DMS153 treated with DMSO at 0.1 percent for 48 hours (cell line): ENCODE measurements around the gene KLC4.
A peak's percentile ranks its signal among the peaks of the same experiment; 100 is the strongest.
"Not testable (repeated sequence)": the region's sequence is repeated elsewhere in the genome, so short reads cannot be mapped to it uniquely, and the experiment has no call there.

Source experiments
- DNase-seq: peaks from one replicate; lab custom pipeline; 2025; ENCODE audit not compliant: unreplicated experiment; lab: John Stamatoyannopoulos, UW

The KLC4 gene

DNA sequence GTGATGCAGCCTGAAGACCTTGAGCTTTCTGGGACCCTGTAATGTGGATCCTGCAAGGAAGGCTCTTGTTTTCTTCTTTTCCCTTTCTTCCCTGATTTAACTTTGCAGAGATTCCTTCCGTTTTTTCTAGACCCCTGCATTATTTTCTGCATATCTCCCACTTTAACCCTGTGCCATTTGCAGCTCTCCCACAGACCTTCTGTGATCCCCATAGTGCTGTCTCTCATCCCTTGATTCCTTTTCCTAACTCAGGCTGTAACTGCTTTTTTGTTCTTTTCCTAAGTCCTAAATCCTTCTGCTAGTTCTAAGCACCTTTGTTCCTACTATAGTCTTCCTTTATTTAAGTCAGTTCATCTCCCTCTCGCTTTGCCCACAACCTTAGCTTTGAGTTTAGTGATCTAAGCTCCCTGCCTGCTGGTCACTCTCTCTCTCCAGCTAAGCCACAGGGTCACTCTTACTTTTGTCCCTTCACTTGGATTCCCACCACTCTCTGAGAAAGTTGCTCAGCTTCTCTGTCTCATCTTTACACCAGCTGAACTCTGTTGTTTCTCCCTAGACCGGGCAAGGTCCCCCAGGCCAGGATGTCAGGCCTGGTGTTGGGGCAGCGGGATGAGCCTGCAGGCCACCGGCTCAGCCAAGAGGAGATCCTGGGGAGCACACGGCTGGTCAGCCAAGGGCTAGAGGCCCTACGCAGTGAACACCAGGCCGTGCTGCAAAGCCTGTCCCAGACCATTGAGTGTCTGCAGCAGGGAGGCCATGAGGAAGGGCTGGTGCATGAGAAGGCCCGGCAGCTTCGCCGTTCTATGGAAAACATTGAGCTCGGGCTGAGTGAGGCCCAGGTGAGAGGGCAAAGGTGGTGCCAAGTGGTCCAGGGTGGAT, 1.6 kb downstream of the KLC4 start:
- DNase-seq: no peak

DNA sequence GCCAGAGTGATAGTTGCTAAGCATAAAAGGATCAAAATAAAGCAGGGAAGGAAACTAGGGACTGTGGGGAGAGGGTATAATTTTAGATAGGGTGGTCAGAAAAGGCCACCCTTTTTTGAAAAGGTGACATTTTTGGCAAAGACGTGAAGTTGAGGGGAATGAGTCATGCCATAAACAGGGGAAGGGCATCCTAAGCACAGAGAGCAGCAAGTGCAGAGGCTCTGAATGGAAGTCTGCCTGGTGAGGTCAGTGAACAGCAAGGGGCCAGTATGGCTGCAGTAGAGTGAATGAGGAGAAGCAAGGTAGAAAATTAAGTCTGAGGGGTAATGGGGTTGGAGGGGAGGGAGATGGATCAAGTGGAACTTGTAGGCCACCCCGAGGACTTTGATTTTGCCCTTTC, 2.4 kb downstream of the KLC4 start:
- no peak for DNase-seq

DNA sequence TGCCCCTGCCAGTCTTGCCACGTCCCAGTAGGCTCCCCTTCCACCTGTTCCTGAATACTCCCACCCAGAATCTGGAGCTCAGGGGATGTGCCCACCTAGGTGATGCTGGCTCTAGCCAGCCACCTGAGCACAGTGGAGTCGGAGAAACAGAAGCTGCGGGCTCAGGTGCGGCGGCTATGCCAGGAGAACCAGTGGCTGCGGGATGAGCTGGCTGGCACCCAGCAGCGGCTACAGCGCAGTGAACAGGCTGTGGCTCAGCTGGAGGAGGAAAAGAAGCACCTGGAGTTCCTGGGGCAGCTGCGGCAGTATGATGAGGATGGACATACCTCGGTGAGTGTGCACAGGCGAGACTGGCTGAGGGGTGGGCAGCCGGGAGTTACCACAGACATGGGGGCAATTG, 3.4 kb downstream of the KLC4 start:
- DNase-seq: no peak

DNA sequence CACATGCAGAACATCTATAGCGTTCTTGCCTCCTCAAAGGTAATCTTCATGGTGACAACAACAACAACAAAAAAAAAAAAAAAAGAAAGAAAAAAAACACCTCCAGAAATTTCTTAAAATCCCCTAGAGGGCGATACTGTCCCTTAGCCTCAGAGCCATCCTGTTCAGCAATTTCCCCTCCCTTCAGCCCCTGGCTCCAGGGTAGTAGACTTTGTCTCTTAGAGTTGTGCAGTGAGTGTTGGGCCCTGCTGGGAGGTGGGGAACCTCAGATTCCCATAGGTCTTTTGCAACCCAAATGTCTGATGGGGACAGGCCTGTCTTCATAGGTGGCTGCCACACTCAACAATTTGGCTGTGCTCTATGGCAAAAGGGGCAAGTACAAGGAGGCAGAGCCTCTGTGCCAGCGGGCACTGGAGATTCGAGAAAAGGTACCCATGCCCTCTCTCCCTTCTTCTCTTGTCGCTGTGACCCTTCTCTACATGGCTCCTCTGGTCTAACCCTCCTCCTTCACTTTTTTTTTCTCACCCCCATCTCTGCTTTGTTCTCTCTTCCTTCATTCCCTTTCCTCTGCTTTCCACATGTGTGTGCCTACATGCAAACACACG, 10.7 kb downstream of the KLC4 start:
- peak; percentile 19 for DNase-seq

DNA sequence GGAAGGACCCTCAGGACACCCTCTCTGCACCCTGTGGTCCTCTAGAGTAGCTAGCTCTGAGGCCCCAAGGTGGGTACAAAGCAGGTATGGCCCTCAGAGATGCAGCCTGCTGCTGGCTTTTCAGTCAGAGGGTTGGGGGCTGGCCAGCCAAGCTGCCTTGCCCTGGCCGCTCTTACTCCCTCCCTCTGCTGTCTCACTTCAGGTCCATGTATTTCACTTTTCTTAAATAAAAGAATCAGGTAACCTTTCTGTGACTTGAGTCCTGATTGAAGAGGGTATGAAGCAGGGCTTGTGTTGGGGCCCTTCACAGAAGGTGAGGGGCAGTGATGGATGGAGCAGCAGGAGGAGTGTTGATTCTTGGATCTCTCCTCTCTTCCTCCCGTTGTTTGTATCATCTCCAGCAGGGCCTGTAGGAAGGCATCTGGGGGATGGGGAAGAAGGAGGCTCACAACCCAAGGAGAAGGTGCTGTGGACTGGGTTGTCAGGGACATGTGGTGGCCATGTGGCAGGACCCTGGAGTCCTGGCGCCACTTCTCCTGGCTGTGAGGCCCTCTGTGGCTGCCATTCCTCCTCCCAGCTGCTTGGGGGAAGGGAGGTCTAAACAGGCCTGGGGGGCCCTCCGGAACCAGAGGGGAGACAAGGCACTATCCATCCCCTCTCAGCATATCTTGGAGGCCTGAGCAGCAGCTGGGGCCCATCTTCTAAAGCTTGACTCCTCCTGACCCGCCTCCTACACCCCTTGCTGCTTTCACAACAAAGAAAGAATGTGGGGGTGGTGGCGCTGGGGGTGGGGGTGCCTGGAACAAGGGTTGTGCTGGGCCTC, 15.6 kb downstream of the KLC4 start:
- no peak for DNase-seq

DNA sequence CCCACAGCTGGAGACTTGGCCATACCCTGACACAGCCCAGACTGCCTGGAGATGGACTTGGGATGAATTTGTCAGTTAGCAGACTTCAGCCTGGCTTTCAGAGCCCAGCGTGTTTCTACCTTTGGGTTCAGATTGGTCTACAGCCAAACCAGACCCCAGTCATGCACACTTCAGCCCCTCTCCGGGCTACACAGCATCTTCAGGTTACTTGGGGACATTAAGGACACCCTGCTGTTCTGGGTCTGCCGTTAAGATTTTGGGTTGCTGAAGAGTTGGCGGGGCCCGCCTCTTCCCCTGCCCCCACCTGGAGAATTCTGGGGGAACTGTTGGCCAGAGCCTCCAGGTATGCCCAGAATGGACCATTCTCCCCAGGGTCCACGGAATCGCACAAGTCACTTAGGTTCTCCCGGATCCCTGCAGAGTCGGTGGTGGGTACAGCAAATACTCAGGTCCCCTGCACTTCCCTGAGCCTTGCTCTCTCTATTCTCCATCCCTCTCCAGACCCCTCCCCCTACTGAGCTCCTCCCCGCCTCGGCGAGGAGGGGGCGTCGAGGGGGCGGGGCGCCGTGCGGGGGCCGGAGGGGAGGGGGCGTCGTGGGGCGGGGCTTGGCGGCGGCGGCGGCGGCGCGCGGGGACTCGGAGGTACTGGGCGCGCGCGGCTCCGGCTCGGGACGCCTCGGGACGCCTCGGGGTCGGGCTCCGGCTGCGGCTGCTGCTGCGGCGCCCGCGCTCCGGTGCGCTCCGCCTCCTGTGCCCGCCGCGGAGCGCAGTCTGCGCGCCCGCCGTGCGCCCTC, 16.4 kb downstream of the KLC4 start, which contains the start of gene PTK7:
TSS of gene PTK7 (plus strand) at position 645 of the 794 bp plus-strand sequence. CDS start 175 bp downstream, outside the sequence.
- DNase-seq: peak; percentile 15

DNA sequence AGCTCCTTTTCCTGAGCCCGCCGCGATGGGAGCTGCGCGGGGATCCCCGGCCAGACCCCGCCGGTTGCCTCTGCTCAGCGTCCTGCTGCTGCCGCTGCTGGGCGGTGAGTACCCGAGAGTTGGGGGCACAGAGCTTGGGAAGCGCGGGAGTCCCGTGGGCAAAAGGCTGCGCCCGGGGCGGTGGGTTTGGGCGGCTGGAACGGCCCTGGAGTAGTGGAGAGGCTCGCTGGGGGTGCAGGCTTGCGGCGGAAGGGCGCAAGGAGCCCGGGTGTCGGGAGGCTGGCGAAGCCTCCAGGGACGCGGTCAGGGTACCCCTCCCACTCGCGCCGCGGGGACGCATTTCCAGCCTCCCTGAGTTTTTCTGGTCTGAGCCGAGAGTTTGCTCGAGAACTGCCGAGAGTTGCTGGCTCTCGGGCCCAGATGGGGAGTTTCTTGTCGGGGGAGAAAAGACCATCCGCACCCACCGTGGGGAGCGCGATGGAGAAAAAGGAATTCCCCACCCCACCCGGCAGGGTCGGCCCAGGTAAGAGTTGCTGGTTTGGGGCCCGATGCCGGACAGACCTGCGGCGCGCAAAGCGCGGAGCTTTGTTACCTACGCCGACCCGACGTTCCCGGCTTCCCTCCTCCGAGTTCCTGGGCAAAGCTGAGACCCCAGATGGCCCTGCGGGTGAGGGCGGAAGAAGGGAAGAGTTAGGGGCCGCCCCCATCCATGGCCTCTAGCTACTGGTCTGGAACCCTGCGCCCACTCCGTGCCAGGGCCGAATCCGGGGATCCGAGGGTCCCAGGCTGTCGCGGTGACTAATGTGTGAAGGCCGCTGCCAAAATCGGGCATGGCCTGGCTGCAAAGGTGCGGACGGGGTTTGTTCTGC, 17.3 kb downstream of the KLC4 start:
- no peak for DNase-seq

DNA sequence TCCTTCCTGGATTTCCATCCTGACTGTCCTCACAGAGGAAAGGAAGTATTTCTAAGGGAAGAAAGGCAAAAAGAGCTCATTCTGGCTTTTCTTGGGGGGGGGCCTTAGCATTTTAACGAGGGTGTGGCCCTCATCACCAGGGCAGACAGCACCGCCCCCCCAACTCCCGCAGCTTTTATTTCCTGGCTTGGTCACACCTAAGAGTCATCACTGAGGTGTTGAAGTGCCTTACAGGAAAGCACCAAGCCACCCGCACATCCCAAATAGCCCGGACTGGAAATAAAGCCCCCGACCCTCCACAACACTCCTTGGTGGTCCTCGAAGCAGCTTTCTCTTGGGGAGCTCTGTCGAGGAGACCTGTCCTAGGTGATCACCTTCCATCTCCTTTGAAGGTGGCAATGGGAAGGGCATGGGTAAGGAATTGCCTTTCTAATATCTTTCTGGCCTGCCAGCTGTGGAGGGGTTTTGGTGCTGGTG, 17.9 kb downstream of the KLC4 start:
- DNase-seq: no peak

DNA sequence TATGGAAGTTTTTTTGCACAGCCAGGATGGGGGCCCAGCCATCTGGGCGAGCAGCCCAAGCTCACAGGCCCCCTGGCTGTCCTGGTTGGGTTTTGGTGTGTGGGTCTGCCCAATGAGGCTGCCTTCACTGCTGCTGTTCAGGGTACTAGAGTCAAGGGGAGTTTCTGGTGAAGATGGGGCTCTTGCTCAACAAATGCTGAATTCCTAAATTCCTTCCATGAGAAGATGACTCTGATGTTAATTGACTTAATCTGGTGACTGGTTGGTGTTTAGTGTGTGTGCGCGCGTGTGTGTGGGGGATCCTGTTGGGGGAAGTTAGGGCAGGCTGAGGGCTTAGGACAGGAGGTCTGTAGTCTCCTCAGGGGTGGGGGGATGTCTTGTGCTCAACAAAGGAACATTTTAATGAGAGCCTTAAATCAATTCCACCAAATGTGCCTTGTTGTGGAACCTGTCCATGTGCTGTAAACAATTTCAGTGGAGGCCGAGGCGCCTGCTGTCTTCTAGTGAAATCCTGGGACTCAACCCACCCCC, 18.6 kb downstream of the KLC4 start:
- no peak for DNase-seq

DNA sequence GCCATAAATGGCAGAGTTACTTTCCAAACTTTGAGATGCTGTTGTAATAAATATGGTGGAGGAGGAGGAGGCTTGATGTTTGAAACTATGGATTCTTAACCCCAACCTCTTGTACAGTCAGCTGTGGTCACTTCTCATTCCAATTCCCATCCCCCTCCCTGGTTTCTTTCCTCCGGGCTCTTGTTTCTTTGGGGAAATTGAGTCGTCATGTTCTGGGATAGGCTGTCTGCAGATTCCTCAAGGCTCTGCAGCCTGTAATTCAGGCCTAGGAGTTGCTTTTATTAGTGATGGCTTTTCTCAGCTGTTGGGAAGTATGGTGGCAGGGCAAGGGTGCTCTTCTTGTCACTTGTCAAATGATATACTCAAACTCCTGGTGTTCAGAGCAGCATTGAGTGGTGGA, 19.3 kb downstream of the KLC4 start:
- no peak for DNase-seq

DNA sequence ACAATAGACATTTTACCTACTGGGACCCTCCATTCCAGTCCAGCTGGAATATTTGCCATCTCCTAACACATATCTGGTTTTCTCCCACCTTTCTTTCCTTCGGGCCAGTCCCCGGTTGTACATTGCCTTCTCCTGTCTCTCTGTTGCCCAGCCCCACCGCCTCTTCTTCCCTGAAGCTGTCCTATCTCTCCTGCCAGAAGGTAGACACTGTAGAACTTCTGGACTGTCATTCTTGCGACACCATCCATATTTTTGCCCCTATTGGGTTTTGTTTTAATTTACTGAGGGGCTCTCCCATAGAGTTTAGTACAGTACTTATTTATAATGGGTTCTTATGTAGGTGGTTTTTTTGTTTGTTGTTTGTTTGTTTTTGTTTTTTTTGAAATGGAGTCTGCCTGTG, 21.6 kb downstream of the KLC4 start:
- no peak for DNase-seq

DNA sequence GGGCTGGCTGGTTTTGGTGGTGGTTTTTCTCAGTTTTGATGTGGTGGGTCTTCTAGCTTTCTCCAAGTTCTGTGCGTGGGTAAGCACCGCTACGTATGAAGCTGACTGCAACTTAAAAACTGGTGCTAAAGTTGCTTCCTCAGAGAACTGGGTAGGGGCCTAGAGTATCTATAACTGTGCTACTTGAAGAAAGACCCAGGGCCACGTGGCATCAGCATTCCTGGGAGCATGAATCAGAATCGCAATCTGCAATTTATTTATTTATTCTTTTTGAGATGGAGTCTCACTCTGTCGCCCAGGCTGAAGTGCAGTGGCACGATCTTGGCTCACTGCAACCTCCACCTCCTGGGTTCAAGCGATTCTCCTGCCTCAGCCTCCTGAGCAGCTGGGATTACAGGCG, 22.5 kb downstream of the KLC4 start:
- DNase-seq: not testable (repeated sequence)

DNA sequence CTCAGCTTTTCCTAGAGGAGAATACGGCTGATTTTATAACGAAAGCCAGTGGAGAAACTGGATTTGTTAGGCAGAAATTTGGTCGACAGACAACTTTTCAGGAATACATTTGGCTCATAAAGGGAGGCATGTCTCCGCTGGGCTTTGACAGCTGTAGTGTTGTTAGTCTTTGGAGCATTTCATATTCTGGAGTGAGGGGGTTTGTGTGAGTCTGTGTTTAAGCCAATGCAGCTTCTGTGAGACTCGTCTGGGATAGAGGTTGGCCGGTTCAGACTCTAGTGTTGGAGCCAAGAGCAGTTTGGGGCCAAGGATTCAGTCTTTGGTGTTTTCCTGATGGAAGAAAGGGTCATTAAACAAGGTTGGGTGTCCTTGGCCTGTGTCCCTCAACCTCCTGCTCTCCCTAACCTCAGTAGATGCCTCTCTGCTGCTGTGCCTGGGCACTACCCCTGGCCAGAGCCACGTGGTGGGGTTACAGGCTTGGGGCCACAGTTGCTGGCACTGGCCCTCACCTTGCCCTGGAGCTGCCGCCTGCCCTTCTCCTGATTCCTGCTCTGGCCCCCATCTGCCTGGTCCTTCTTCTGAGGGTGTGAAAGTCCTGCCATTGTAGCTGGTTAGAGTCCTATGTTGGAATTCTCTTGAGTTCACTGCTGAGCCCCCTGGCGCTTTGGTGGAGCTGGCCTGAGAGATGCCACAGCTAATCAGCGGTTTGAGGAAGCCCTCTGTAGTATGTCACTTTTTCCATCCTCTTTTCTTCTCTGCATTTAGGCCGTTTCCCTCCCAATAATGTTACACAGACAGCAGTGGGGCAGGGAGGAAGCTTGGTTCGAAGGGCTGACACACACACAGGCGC, 23.6 kb downstream of the KLC4 start:
- no peak for DNase-seq

DNA sequence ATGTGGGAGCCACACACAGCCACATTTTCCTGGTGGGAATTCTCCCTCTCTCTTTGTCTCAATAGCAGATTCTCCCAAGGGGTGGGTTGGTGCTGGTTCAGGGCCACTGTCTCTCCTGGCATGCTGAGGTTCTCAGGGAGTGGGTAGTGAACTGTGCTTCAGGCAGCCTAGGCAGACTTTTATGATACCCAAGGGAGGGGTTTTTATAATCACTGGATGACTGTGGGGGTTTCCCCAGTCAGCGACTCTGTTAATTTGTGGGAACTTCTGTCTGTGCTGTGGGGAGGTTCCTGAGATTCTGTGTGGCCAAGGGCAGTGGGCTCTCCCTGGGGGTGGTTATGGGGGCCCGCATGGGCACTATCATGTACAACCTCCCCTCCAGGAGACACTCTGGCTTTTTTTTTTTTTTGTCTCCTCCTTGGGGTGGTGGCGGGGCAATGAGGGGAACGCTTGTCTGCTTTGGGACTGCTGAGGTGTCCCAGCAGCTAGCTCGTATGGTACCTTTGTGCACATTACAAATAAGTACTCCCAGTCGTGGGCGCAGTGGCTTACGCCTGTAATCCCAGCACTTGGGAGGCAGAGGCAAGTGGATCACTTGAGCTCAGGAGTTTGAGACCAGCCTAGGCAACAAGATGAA, 26.7 kb downstream of the KLC4 start:
- DNase-seq: no peak

DNA sequence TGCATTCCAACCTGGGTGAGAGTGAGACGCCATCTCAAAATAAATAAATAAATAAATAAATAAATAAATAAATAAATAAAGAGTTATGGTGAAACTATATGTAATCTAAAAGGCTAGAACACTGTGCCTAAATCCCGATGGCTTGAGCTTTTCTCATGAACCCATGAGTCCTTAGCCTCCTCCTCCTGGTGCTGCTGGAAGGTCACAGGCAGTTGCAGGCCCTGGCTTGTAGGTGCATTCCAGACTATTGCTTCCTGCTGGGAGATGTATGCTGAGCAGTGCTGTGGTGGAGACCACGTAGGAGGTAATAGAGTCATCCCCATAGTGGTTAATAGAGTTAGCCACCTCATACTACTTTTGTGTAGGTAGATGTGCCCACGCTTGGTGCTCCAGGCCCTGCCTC, 29.2 kb downstream of the KLC4 start:
- no peak for DNase-seq

DNA sequence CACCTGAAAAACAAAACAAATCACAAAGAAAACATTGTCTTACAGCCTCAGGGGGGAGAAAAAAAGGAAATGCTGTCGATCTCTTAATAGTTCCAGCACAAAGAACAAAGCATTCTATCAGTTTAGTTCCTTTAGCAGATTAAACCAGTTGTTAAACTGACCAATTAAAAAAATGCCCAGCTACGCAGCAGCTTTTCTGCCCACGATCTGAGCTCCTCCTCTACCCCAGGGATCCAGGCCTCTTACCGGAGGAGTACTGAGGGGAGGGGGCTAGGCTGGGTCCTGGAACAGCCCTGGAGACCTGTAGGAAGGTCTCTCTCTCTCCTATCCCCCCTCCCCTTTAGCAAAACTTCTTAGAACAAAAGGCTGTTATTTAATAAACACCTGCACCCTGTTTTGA, 30.0 kb downstream of the KLC4 start:
- no peak for DNase-seq

DNA sequence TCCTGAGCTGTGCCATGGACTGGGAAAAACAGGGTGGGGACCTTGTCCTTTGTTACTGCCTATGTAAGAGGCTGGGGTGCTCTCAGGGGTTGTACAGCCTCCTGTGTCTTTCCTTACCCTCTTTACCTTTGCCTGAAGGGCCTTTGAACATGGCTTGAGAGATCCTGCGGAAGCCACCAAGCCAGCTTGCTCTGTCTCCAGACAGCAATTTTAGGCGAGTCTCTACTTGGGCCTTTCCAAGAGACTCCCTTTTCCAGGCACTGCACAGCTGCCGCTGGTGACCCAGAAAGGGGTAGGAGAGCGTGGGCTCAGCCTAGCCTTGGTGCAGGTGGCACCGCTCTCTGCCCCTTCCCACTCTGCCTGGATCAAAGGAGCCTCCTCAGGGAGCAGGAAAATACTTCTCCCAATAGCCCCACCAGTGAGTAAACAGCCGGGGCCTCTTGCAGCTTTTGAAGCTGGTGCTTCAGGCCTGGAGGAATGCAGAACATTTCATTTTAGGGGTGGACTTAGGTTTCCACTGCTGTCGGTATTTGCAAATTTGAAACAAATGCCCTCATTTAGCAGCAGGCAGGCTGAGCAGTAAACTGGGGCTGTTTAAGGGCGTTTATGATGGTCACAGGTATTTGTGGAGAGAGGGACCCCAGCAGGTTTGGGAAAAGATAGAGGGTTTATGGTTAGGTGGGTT, 30.6 kb downstream of the KLC4 start:
- DNase-seq: no peak

DNA sequence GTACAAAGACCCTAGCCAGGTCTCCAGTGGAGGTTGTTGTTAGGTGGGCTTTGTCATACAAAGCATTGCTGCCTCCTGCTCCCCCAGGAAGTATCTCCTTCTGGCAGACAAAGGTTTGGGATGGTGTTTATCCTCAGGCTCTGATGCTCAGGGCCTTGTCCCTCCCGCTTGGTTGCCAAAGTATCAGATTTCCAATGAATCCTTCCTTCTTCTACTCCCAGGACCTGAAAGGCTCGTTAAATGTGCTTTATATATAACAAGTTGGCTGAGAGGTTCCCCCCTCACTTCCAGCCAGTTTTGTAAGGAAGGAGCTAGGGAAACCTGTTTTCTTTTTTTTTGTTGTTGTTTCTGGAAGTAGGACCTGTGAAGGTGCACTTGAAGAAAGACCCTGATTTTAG, 31.1 kb downstream of the KLC4 start:
- DNase-seq: peak; percentile 12
